Activated CD4-positive, alpha-beta T cell treated with anti-CD3 and anti-CD28 coated beads for 4 hours (primary cell): ENCODE data around the gene ZNF594.
"Not testable (repeated sequence)": the region's sequence is repeated elsewhere in the genome, so short reads cannot be mapped to it uniquely, and the experiment has no call there.

ENCODE experiments used
- DNase-seq, 2 donors: peaks; one replicate each; pipeline ENCODE4 v3.0.0-alpha.2; 2020

ZNF594 gene

DNA sequence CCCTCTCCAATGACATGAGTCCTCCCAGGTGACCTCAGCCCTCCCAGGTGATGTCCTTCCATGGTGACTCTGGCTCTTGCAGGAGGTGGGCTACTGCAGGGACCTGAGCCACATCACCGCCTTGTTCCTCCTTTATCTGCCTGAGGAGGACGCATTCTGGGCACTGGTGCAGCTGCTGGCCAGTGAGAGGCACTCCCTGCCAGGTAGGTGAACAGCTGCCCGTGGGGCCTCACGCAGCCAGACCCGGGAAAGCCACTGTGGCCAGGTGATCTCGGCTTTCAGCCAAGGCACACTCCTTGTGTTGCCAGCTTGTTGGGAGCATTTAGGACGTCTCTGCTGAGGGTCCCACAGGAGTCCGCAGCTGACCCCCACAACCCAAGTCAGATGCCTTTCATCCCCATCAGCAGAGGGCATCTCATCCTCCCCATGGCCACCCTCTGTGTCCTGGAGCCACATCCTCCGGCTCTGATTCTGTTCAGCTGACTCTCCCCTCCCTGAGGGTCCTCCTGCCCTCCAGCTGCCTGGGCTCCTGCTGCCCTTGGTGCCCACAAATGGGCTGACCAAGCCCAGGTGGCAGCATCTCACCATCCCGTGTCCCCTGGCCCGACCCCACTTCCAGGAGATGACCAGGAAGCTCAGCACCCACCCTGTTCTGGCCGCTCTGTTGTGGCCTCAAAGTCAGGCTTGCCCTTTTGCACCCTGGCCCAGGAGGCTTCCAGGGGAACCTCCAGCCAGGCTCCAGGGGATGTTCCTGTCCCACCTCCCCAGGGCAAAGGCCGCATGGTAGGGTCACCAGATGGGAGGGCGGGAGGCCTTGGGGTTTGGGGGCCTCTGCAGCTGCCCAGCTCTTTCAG is 55.7 kb downstream of the ZNF594 start:
- no peak for DNase-seq

DNA sequence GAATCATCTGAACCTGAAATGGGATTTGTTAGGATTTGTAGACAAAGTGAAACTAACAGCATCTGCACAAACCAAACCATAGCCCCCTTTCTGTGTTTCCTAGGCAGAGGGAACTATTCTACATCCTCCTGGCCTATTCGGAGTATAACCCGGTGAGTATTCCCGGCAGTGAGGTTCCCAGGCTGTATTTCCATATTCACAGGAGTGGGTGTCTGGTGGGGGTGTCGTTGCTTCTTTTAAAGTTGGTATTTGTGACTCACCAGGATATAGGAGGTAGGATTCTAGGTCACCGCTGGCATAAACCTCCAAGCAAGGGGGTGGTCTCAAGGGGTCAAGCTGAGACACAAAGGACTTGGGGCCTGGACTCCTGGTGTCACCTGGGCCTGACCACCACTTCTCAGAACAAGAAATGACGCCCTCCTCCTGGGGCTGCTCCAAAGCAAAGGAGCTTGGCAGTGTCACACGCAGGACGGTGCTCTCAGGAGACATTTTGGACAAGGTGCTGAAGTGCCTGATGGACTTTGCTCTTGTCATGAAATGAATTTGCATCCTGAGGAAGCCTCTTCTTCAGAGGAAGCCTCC is 56.4 kb downstream of the ZNF594 start:
- not testable (repeated sequence) for DNase-seq

DNA sequence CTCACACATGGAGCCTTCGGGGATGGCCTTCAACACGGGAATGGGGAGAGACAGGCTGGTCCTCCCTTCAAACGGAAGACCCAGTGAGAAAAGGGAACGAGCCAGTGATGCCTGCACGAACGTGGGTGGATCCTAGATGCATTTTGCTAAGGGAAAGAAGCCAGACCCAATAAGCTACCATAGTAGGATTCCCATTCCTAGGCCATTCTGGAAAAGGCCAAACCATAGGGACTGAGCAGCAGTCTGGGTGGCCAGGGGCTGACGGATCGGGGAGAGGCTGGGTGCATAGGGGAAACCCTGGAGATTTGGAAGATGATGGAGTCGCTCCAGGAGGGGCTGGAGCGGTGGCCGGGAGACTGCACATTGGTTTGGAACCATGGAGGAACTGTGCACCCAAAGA is 57.1 kb downstream of the ZNF594 start:
- not testable (repeated sequence) for DNase-seq

DNA sequence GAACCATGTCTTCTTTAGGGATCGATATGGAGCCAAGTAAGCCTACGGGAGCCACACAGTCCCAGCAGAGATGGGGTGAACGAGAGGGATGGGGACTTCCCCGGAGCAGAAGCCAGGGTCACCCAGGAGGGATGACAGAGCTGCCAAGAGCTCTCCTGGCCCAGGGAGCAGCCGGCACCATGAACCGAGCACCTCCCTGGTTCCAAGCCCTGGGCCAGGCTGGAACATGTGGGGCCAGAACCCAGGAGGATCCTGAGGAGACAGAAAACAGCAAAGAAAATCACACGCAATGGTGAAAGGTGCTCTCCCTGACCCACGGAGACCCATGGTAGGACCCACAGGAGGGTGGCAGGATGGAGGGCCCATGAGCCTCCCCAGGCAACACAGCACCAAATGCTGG is 57.7 kb downstream of the ZNF594 start:
- not testable (repeated sequence) for DNase-seq

DNA sequence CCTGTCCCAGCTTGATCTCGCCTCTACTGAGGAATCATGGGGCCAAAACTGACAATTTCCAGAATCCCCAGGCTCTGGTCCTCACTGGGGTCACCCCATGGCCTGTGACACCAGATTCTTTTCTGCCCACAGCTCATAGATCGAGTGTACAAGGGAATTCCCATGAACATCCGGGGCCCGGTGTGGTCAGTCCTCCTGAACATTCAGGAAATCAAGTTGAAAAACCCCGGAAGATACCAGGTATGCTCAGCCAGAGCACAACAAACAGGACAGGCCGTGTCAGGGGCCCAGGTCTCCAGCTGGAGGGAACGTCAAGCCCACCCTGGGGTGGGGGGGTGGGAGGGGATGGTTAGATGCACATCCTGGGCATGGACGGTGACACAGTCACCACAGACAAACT is 58.4 kb downstream of the ZNF594 start:
- DNase-seq = no peak

DNA sequence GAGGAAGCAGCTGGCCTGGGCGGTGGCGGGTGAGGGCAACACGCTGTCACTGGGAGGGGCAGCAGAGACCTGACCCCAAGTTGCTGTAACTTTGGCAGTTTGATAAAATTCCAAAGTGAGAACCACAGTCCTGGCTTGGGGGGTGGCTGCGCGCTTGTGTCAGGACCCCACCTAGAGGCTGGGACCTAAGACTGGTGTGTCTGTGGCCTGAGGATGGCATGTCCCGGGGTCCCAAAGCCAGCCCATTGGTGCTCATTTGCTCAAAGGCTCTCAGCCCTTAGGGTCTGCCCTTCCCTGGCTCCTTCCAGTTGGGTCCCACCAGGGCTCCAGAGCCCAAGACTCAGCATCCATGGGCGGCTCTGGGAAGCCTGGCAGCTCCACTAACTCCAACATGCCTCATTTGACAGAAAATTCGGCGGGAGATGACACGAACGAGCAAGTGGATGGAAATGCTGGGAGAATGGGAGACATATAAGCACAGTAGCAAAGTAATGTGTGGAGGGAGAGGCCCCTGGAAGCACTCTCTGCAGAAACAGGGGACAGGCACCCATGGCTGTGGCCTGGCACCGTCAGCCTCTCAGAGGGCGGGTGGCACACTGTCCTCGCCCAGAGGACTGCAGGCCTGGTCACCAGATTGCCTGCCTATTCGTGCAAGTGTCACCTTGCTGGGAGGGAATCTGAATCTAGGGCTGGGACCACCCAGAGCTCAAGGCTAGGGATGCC is 59.0 kb downstream of the ZNF594 start:
- DNase-seq = not testable (repeated sequence)

DNA sequence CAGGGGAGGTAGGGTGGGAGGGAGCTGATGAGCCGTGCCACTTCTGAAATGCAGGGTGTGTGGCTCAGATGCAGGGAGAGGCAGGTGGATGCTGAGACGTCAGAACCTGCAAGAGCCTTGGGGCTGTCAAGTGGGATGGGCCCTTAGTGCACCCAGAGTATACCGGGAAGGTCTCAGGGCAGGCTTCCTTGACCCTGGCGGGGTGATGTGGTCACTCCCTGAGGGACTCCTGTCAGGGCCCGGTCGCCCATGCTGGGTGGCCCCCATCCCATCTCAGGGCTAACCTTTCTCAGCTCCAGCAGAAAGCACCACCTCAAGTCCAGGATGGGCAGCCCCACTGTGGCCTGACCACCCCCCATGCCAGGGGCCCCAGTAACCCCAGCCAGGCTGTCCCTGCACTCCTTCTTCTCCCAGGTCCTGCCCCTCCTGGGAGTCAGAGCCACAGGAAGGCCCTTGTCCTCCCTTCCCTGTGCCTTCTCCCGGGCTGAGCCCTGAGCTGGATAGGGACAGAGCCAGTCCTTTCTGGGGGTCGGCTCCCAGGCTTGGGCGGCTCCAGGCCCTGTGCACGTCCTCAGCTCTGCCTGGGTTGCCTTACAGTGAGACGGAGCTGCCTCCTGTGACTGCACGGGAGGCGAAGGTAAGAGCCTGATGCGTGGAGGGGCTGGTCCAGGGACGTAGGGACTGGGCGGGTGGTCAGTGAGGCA is 59.7 kb downstream of the ZNF594 start:
- DNase-seq = not testable (repeated sequence)

DNA sequence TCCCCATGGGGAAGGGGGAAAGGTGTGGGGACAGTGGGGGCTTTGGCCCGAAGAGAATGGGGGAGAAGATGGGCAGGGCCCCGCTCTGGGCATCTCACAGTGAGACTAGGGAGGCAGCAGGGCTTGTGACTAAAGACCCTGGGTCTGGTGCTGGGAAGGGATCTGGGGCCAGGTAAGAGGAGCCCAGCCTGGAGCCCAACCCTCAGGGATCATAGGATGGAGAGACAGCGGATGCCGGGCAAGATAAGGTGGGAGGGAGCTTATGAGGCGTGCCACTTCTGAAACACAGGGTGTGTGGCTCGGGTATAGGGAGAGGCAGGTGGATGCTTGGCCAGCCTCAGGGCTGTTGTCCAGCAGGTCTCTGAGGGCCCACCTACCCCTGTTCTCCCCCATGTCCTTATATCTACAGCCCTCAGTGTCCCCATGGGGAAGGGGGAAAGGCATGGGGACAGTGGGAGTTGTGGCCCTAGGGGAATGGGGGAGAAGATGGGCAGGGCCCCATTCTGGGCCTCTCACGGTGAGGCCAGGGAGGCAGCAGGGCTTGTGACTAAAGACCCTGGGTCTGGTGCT is 60.4 kb downstream of the ZNF594 start:
- no peak for DNase-seq

DNA sequence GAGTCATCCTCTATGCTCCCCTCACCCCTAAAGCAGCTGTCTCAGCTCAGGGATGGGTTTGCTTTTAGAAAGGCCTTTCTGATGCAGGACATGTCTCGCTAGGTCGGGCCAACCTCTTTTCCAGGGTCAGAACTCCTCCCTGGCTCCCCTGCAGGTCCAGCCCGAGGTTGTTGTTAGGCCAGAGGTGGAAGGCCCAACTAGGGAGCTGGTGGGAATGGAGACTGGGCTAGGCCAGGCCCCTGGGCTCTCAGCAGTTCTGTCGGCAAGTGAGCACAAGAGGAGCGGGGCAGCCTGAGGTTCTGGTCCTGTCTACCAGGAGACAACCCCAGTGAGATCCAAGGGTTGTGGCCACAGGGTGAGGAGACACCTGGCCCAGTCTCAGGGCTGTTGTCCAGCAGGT is 61.0 kb downstream of the ZNF594 start:
- not testable (repeated sequence) for DNase-seq

DNA sequence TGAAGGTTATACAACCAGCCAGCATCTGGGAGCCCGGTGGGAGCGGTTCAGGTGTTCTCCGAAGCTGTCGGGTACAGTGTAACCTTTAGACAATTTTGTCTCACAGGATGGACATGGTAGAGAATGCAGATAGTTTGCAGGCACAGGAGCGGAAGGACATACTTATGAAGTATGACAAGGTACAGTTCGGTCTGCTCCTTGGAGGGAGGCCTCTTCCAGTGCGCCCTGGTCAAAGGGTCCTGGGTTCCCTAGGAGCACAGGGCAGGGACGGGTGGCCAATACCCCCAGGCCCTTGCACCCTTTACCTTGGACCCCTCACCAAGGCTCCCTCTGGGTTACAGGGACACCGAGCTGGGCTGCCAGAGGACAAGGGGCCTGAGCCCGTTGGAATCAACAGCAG is 61.4 kb downstream of the ZNF594 start:
- not testable (repeated sequence) for DNase-seq

DNA sequence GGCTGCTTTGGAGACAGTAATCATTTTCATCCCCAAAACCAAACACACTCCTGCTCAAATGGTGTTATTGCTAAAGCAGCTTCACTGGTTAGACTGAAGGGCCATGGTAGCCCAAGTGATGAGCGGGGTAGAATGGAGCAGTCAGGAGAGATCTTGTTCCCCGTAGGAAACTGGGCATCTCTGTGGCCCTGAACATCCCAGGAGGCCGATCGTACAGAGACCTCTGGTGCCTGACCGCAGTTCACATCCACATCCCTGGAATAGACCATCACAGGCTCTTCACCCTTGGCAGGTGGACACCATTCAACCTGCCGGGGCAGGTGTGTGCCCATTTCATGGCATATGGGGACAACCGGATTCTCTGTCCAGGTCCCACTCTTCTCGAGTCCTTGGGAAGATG is 61.9 kb downstream of the ZNF594 start:
- not testable (repeated sequence) for DNase-seq
